ENCODE results near the gene PRDM5. TPM values are rescaled to one million over a fixed set of nuclear protein-coding genes. Genes with fewer than 3 reads are reported as not detected.

The PRDM5 gene
- total RNA-seq, 5 donors from 2014 or later (not counting 1 experiment from before 2014, with no cell fraction given), result 0.47 to 1.4 (median 0.86) TPM; not detected in 1

GRCh38 chr4:120856294-120856693 lies 66.2 kb downstream of the PRDM5 start:
- no peak for ATAC-seq (replicated peaks in 1 of 4)

GRCh38 chr4:120855307-120856001 lies 67.1 kb downstream of the PRDM5 start:
- Mint-ChIP-seq H3K27ac (no peak overlapping the region), H3K4me3 (no peak overlapping the region), H3K27me3 (peaks cover 0 to 4% of the 10 kb centered on the region in 2 donors), H3K4me1 (peaks cover 2 to 11% (median 4%) of the 10 kb centered on the region in 3 donors), H3K9me3 (no peaks in the 10 kb centered on the region), H3K36me3 (no peaks in the 10 kb centered on the region)
- ATAC-seq (replicated peaks in 1 of 4) (no peak), DNase-seq (no peak)
- Histone ChIP-seq H3K9me3 (no peaks in the 10 kb centered on the region), H3K27me3 (replicated peaks in 1 of 2; ENCODE audit: control insufficient read depth in 2 of 2, extremely low read depth in 1 of 2, insufficient read depth in 2 of 2, low read length in 1 of 2) (no peaks in the 10 kb centered on the region), H3K36me3 (ENCODE audit: control insufficient read depth in 2 of 2, extremely low read depth in 1 of 2, insufficient read depth in 1 of 2, low read length in 1 of 2) (no peaks in the 10 kb centered on the region), H3K27ac (ENCODE audit: low read length) (no peak overlapping the region), H3K4me3 (ENCODE audit: control insufficient read depth in 1 of 2, extremely low read depth in 1 of 2, low read length in 1 of 2) (no peak overlapping the region), H3K4me1 (ENCODE audit: control insufficient read depth in 1 of 2, extremely low read depth in 1 of 2, insufficient read depth in 2 of 2, low read length in 2 of 2) (peaks cover 0 to 2% of the 10 kb centered on the region in 2 experiments)
- no CpG with 5 or more reads among the region's 2 CpGs for WGBS (ENCODE audit: insufficient coverage)
- CTCF ChIA-PET, result no interaction called here
- POLR2A ChIA-PET, result no interaction called here

More at GRCh38 chr4:120856294-120856693, 66.2 kb downstream of the PRDM5 start:
- Mint-ChIP-seq H3K27me3 (peaks cover 0 to 4% of the 10 kb centered on the region in 2 donors), H3K36me3 (no peaks in the 10 kb centered on the region), H3K9me3 (no peaks in the 10 kb centered on the region), H3K27ac (no peak overlapping the region), H3K4me3 (no peak overlapping the region), H3K4me1 (peaks cover 2 to 11% (median 4%) of the 10 kb centered on the region in 3 donors)
- H3K27me3 ChIP-seq (replicated peaks in 1 of 2; ENCODE audit: control insufficient read depth in 2 of 2, extremely low read depth in 1 of 2, insufficient read depth in 2 of 2, low read length in 1 of 2), result no peaks in the 10 kb centered on the region
- H3K27ac ChIP-seq (ENCODE audit: low read length), result no peak overlapping the region
- ChIA-PET POLR2A (no interaction called here), CTCF (no interaction called here)
- no peak for DNase-seq
- H3K36me3 ChIP-seq (ENCODE audit: control insufficient read depth in 2 of 2, extremely low read depth in 1 of 2, insufficient read depth in 1 of 2, low read length in 1 of 2), result no peaks in the 10 kb centered on the region
- no CpG with 5 or more reads among the region's 2 CpGs for WGBS (ENCODE audit: insufficient coverage)
- H3K4me3 ChIP-seq (ENCODE audit: control insufficient read depth in 1 of 2, extremely low read depth in 1 of 2, low read length in 1 of 2), result no peak overlapping the region
- H3K9me3 ChIP-seq, result no peaks in the 10 kb centered on the region
- peaks cover 0 to 2% of the 10 kb centered on the region in 2 experiments for H3K4me1 ChIP-seq (ENCODE audit: control insufficient read depth in 1 of 2, extremely low read depth in 1 of 2, insufficient read depth in 2 of 2, low read length in 2 of 2)

- CTCF ChIA-PET, result no interaction called here
- Histone ChIP-seq H3K27ac (ENCODE audit: low read length) (no peak overlapping the region), H3K36me3 (ENCODE audit: control insufficient read depth in 2 of 2, extremely low read depth in 1 of 2, insufficient read depth in 1 of 2, low read length in 1 of 2) (no peaks in the 10 kb centered on the region), H3K27me3 (replicated peaks in 1 of 2; ENCODE audit: control insufficient read depth in 2 of 2, extremely low read depth in 1 of 2, insufficient read depth in 2 of 2, low read length in 1 of 2) (no peaks in the 10 kb centered on the region), H3K4me3 (ENCODE audit: control insufficient read depth in 1 of 2, extremely low read depth in 1 of 2, low read length in 1 of 2) (no peak overlapping the region), H3K4me1 (ENCODE audit: control insufficient read depth in 1 of 2, extremely low read depth in 1 of 2, insufficient read depth in 2 of 2, low read length in 2 of 2) (peaks cover 0 to 2% of the 10 kb centered on the region in 2 experiments), H3K9me3 (no peaks in the 10 kb centered on the region)
- DNase-seq (no peak), ATAC-seq (replicated peaks in 1 of 4) (no peak)
- 80% methylated on average over 1 of the region's 7 CpGs for WGBS (ENCODE audit: insufficient coverage)
- H3K36me3 Mint-ChIP-seq, result no peaks in the 10 kb centered on the region
- POLR2A ChIA-PET, result no interaction called here
- H3K27me3 Mint-ChIP-seq, result peaks cover 0 to 4% of the 10 kb centered on the region in 2 donors
- no peak overlapping the region for H3K4me3 Mint-ChIP-seq
- H3K9me3 Mint-ChIP-seq, result no peaks in the 10 kb centered on the region
- H3K4me1 Mint-ChIP-seq, result peaks cover 2 to 11% (median 4%) of the 10 kb centered on the region in 3 donors
- no peak overlapping the region for H3K27ac Mint-ChIP-seq
These were observed 69.2 kb downstream of the PRDM5 start for GRCh38 chr4:120853161-120853935.

- H3K27me3 Mint-ChIP-seq, result peaks cover 0 to 4% of the 10 kb centered on the region in 2 donors
- DNase-seq (no peak), ATAC-seq (replicated peaks in 1 of 4) (no peak)
- H3K36me3 Mint-ChIP-seq, result no peaks in the 10 kb centered on the region
- ChIA-PET CTCF (no interaction called here), POLR2A (no interaction called here)
- WGBS (ENCODE audit: insufficient coverage), result 67% methylated on average over 1 of the region's 3 CpGs
- H3K4me3 Mint-ChIP-seq, result no peak overlapping the region
- no peaks in the 10 kb centered on the region for H3K9me3 Mint-ChIP-seq
- H3K4me1 Mint-ChIP-seq, result no peaks in the 10 kb centered on the region
- Histone ChIP-seq H3K4me3 (ENCODE audit: control insufficient read depth in 1 of 2, extremely low read depth in 1 of 2, low read length in 1 of 2) (no peak overlapping the region), H3K36me3 (ENCODE audit: control insufficient read depth in 2 of 2, extremely low read depth in 1 of 2, insufficient read depth in 1 of 2, low read length in 1 of 2) (no peaks in the 10 kb centered on the region), H3K4me1 (ENCODE audit: control insufficient read depth in 1 of 2, extremely low read depth in 1 of 2, insufficient read depth in 2 of 2, low read length in 2 of 2) (no peaks in the 10 kb centered on the region), H3K27ac (ENCODE audit: low read length) (no peak overlapping the region), H3K9me3 (no peaks in the 10 kb centered on the region), H3K27me3 (replicated peaks in 1 of 2; ENCODE audit: control insufficient read depth in 2 of 2, extremely low read depth in 1 of 2, insufficient read depth in 2 of 2, low read length in 1 of 2) (no peaks in the 10 kb centered on the region)
- H3K27ac Mint-ChIP-seq, result no peak overlapping the region
These were observed 72.4 kb downstream of the PRDM5 start for GRCh38 chr4:120850018-120850599.

GRCh38 chr4:120847019-120847582 lies 75.4 kb downstream of the PRDM5 start:
- DNase-seq, result no peak
- no peaks in the 10 kb centered on the region for H3K36me3 Mint-ChIP-seq
- no peak overlapping the region for H3K4me3 Mint-ChIP-seq
- ChIA-PET CTCF (no interaction called here), POLR2A (no interaction called here)
- H3K27ac Mint-ChIP-seq, result no peak overlapping the region
- H3K27ac ChIP-seq (ENCODE audit: low read length), result no peak overlapping the region
- no peaks in the 10 kb centered on the region for H3K4me1 ChIP-seq (ENCODE audit: control insufficient read depth in 1 of 2, extremely low read depth in 1 of 2, insufficient read depth in 2 of 2, low read length in 2 of 2)
- H3K27me3 Mint-ChIP-seq, result peaks cover 0 to 4% of the 10 kb centered on the region in 2 donors
- no peaks in the 10 kb centered on the region for H3K27me3 ChIP-seq (replicated peaks in 1 of 2; ENCODE audit: control insufficient read depth in 2 of 2, extremely low read depth in 1 of 2, insufficient read depth in 2 of 2, low read length in 1 of 2)
- no peak for ATAC-seq (replicated peaks in 1 of 4)
- H3K9me3 ChIP-seq, result no peaks in the 10 kb centered on the region
- H3K4me1 Mint-ChIP-seq, result peaks cover 4 to 7% (median 6%) of the 10 kb centered on the region in 3 donors
- no peak overlapping the region for H3K4me3 ChIP-seq (ENCODE audit: control insufficient read depth in 1 of 2, extremely low read depth in 1 of 2, low read length in 1 of 2)
- H3K36me3 ChIP-seq (ENCODE audit: control insufficient read depth in 2 of 2, extremely low read depth in 1 of 2, insufficient read depth in 1 of 2, low read length in 1 of 2), result no peaks in the 10 kb centered on the region
- no peaks in the 10 kb centered on the region for H3K9me3 Mint-ChIP-seq
- whole genome bisulfite sequencing (ENCODE audit: insufficient coverage), result no CpG with 5 or more reads among the region's 2 CpGs

- ATAC-seq (replicated peaks in 1 of 4), result no peak
- H3K27me3 Mint-ChIP-seq, result no peaks in the 10 kb centered on the region
These were observed 78.0 kb downstream of the PRDM5 start for GRCh38 chr4:120844528-120844921.

More at GRCh38 chr4:120844528-120844921, 78.0 kb downstream of the PRDM5 start:
- no CpG with 5 or more reads among the region's 2 CpGs for WGBS (ENCODE audit: insufficient coverage)
- Mint-ChIP-seq H3K4me1 (peaks cover 4 to 7% (median 6%) of the 10 kb centered on the region in 3 donors), H3K27ac (no peak overlapping the region), H3K9me3 (no peaks in the 10 kb centered on the region), H3K36me3 (no peaks in the 10 kb centered on the region), H3K4me3 (no peak overlapping the region)
- Histone ChIP-seq H3K27me3 (replicated peaks in 1 of 2; ENCODE audit: control insufficient read depth in 2 of 2, extremely low read depth in 1 of 2, insufficient read depth in 2 of 2, low read length in 1 of 2) (no peaks in the 10 kb centered on the region), H3K36me3 (ENCODE audit: control insufficient read depth in 2 of 2, extremely low read depth in 1 of 2, insufficient read depth in 1 of 2, low read length in 1 of 2) (no peaks in the 10 kb centered on the region), H3K4me1 (ENCODE audit: control insufficient read depth in 1 of 2, extremely low read depth in 1 of 2, insufficient read depth in 2 of 2, low read length in 2 of 2) (no peaks in the 10 kb centered on the region), H3K4me3 (ENCODE audit: control insufficient read depth in 1 of 2, extremely low read depth in 1 of 2, low read length in 1 of 2) (no peak overlapping the region), H3K9me3 (no peaks in the 10 kb centered on the region), H3K27ac (ENCODE audit: low read length) (no peak overlapping the region)
- ChIA-PET CTCF (interaction anchor here (0.9 to 1.1 kb wide), 2 partner anchors 267 to 399 kb away, joined by 3 to 4 read pairs; no protein-coding TSS in a partner anchor), POLR2A (interaction anchor here in 1 of 2 donors (0.6 kb wide), 1 partner anchor 195 kb away, joined by 3 read pairs; no protein-coding TSS in a partner anchor)
- DNase-seq, result no peak

Measured in T-cell (primary cell).